ENCODE data around the gene LRRC42. TPM values are rescaled to one million over a fixed set of nuclear protein-coding genes. Genes with fewer than 3 reads are reported as not detected.

LRRC42 gene
- total RNA-seq, 1 donor from 2014 or later = 18.1 TPM

- no peak for DNase-seq
- Histone ChIP-seq H3K9me3 (no peaks in the 10 kb centered on the region), H3K36me3 (peaks cover 56% of the 10 kb centered on the region), H3K4me3 (no peak overlapping the region), H3K27ac (peak overlapping the region; percentile 28), H3K4me1 (peaks cover 15% of the 10 kb centered on the region), H3K27me3 (no peaks in the 10 kb centered on the region)
- ATAC-seq = peak; percentile 74
- intact Hi-C loops (cut with DNase I) = no loop called here
- TF ChIP-seq CTCF (IDR thresholded peaks at IDR 0.05) = no peak
These were observed 11.2 kb downstream of the LRRC42 start for GRCh38 chr1:53957194-53957818.

- intact Hi-C loops (cut with DNase I) = loop anchor here (10.0 kb wide), 1 partner anchor 95 kb away; no protein-coding TSS in a partner anchor
These were observed 13.6 kb downstream of the LRRC42 start for GRCh38 chr1:53959664-53960250.

GRCh38 chr1:53962395-53962794, 16.2 kb downstream of the LRRC42 start:
- no peak overlapping the region for H3K27ac ChIP-seq
- no peak overlapping the region for H3K4me3 ChIP-seq
- H3K36me3 ChIP-seq = peaks cover 76% of the 10 kb centered on the region
- TF ChIP-seq CTCF (IDR thresholded peaks at IDR 0.05) = no peak
- H3K9me3 ChIP-seq = no peaks in the 10 kb centered on the region
- no peaks in the 10 kb centered on the region for H3K27me3 ChIP-seq
- no peak for ATAC-seq
- H3K4me1 ChIP-seq = peaks cover 1% of the 10 kb centered on the region
- DNase-seq = no peak
- intact Hi-C loops (cut with DNase I) = loop anchor here (10.0 kb wide), 1 partner anchor 98 kb away; no protein-coding TSS in a partner anchor

More at GRCh38 chr1:53959664-53960250, 13.6 kb downstream of the LRRC42 start:
- no peak overlapping the region for H3K4me3 ChIP-seq
- H3K9me3 ChIP-seq = no peaks in the 10 kb centered on the region
- no peak overlapping the region for H3K27ac ChIP-seq
- H3K36me3 ChIP-seq = peaks cover 56% of the 10 kb centered on the region
- DNase-seq (no peak), ATAC-seq (peak; percentile 49)
- peaks cover 15% of the 10 kb centered on the region for H3K4me1 ChIP-seq
- H3K27me3 ChIP-seq = no peaks in the 10 kb centered on the region
- peak; percentile 51 for TF ChIP-seq CTCF (IDR thresholded peaks at IDR 0.05)

GRCh38 chr1:53963460-53963859, 17.3 kb downstream of the LRRC42 start:
- DNase-seq (no peak), ATAC-seq (no peak)
- Histone ChIP-seq H3K27me3 (no peaks in the 10 kb centered on the region), H3K36me3 (peaks cover 86% of the 10 kb centered on the region), H3K27ac (no peak overlapping the region), H3K9me3 (no peaks in the 10 kb centered on the region), H3K4me1 (no peaks in the 10 kb centered on the region), H3K4me3 (no peak overlapping the region)
- TF ChIP-seq CTCF (IDR thresholded peaks at IDR 0.05) = no peak
- intact Hi-C loops (cut with DNase I) = loop anchor here (10.0 kb wide), 1 partner anchor 99 kb away; no protein-coding TSS in a partner anchor

GRCh38 chr1:53964109-53964508, 18.0 kb downstream of the LRRC42 start:
- ATAC-seq = no peak
- intact Hi-C loops (cut with DNase I) = loop anchor here (10.0 kb wide), 1 partner anchor 99 kb away; no protein-coding TSS in a partner anchor
- TF ChIP-seq CTCF (IDR thresholded peaks at IDR 0.05) = no peak
- no peak for DNase-seq
- Histone ChIP-seq H3K36me3 (peaks cover 88% of the 10 kb centered on the region), H3K27me3 (no peaks in the 10 kb centered on the region), H3K4me3 (no peak overlapping the region), H3K27ac (no peak overlapping the region), H3K4me1 (no peaks in the 10 kb centered on the region), H3K9me3 (no peaks in the 10 kb centered on the region)
